ENCODE measurements around the gene OR10H1. TPM values are rescaled to one million over a fixed set of nuclear protein-coding genes. Genes with fewer than 3 reads are reported as not detected.

The OR10H1 gene
- total and polyA plus RNA-seq, 9 of the 15 experiments (the other 6 are each of a cell fraction or from before 2014, with no cell fraction given) = not detected

GRCh38 chr19:15788594-15789270, 26.7 kb downstream of the OR10H1 start:
- Histone ChIP-seq H3K4me2 (ENCODE audit: insufficient read depth, low read length) (no peak overlapping the region), H3K36me3 (ENCODE audit: control insufficient read depth, insufficient read depth, low read length) (no peaks in the 10 kb centered on the region), H3K9me1 (ENCODE audit: control insufficient read depth, insufficient read depth, low read length) (no peaks in the 10 kb centered on the region), H3K9me3 (replicated peaks; ENCODE audit: control insufficient read depth, insufficient read depth, low read depth, low read length) (no peaks in the 10 kb centered on the region), H3K27me3 (ENCODE audit: control insufficient read depth in 2 of 2, insufficient read depth in 2 of 2, low read length in 2 of 2) (peaks cover 0 to 22% of the 10 kb centered on the region in 2 experiments; a peak in 3 of 5 replicates), H2AFZ (ENCODE audit: low read depth, low read length) (no peak overlapping the region), H3K4me3 (no peak overlapping the region), H3K4me1 (replicated peaks in 1 of 2; ENCODE audit: control insufficient read depth in 2 of 2, insufficient read depth in 2 of 2, low read length in 2 of 2) (no peaks in the 10 kb centered on the region), H3K9ac (ENCODE audit: insufficient read depth in 1 of 2, low read depth in 2 of 2, low read length in 2 of 2) (no peak overlapping the region), H3K27ac (ENCODE audit: extremely low read depth, low read depth, low read length) (no peak overlapping the region), H3K79me2 (ENCODE audit: control insufficient read depth, insufficient read depth, low read length) (no peaks in the 10 kb centered on the region), H4K20me1 (replicated peaks; ENCODE audit: control insufficient read depth, insufficient read depth, low read length) (no peaks in the 10 kb centered on the region; the same call in 1 of the 2 replicates)
- in situ Hi-C loops (cut with MboI) (no loop called here), intact Hi-C loops (cut with micrococcal nuclease) (no loop called here)
- no TSS peak for BruUV-seq (replicated peaks)
- WGBS (ENCODE audit: insufficient coverage, low coverage, missing lambda C conversion rate) = 0% methylated on average over 4 of the region's 4 CpGs
- DNase-seq (ENCODE audit: extremely low read depth in 1 of 4, low spot score in 3 of 4) (no peak), FAIRE-seq (no peak), ATAC-seq (no peak)
- ChIA-PET POLR2A (no interaction called here), CTCF (ENCODE audit: low intra/inter-chr PET ratio) (no interaction called here)
- TF ChIP-seq NR3C1 (CRISPR knock-in tag; IDR thresholded peaks at IDR 0.05) (no peak), ZNF408 (CRISPR knock-in tag; IDR thresholded peaks at IDR 0.05; ENCODE audit: low read depth) (no peak), CBFA2T2 (conservative IDR thresholded peaks at IDR 0.05) (no peak), ZNF644 (tag; IDR thresholded peaks at IDR 0.05; ENCODE audit: low read depth) (no peak), GTF2F1 (IDR thresholded peaks at IDR 0.05; ENCODE audit: low read depth, low read length) (no peak), TOE1 (IDR thresholded peaks at IDR 0.05; ENCODE audit: borderline replicate concordance) (no peak), TOE1 (CRISPR knock-in tag; IDR thresholded peaks at IDR 0.05; ENCODE audit: borderline replicate concordance, low read depth) (no peak), STAT5B (CRISPR knock-in tag; IDR thresholded peaks at IDR 0.05) (no peak), MYNN (IDR thresholded peaks at IDR 0.05) (no peak), MYNN (CRISPR knock-in tag; IDR thresholded peaks at IDR 0.05) (no peak), NRF1 (conservative IDR thresholded peaks at IDR 0.05 in 1 of 2, IDR thresholded peaks at IDR 0.05 in 1 of 2) (no peak), ZNF695 (CRISPR knock-in tag; IDR thresholded peaks at IDR 0.05) (no peak)
- TF ChIP-seq, protein P1, sequence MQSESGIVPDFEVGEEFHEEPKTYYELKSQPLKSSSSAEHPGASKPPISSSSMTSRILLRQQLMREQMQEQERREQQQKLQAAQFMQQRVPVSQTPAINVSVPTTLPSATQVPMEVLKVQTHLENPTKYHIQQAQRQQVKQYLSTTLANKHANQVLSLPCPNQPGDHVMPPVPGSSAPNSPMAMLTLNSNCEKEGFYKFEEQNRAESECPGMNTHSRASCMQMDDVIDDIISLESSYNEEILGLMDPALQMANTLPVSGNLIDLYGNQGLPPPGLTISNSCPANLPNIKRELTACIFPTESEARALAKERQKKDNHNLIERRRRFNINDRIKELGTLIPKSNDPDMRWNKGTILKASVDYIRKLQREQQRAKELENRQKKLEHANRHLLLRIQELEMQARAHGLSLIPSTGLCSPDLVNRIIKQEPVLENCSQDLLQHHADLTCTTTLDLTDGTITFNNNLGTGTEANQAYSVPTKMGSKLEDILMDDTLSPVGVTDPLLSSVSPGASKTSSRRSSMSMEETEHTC (IDR thresholded peaks at IDR 0.05) = no peak
- TF ChIP-seq, protein P2, sequence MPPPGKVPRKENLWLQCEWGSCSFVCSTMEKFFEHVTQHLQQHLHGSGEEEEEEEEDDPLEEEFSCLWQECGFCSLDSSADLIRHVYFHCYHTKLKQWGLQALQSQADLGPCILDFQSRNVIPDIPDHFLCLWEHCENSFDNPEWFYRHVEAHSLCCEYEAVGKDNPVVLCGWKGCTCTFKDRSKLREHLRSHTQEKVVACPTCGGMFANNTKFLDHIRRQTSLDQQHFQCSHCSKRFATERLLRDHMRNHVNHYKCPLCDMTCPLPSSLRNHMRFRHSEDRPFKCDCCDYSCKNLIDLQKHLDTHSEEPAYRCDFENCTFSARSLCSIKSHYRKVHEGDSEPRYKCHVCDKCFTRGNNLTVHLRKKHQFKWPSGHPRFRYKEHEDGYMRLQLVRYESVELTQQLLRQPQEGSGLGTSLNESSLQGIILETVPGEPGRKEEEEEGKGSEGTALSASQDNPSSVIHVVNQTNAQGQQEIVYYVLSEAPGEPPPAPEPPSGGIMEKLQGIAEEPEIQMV (tag; conservative IDR thresholded peaks at IDR 0.05; ENCODE audit: low read depth) = no peak
- TF ChIP-seq, protein P3, sequence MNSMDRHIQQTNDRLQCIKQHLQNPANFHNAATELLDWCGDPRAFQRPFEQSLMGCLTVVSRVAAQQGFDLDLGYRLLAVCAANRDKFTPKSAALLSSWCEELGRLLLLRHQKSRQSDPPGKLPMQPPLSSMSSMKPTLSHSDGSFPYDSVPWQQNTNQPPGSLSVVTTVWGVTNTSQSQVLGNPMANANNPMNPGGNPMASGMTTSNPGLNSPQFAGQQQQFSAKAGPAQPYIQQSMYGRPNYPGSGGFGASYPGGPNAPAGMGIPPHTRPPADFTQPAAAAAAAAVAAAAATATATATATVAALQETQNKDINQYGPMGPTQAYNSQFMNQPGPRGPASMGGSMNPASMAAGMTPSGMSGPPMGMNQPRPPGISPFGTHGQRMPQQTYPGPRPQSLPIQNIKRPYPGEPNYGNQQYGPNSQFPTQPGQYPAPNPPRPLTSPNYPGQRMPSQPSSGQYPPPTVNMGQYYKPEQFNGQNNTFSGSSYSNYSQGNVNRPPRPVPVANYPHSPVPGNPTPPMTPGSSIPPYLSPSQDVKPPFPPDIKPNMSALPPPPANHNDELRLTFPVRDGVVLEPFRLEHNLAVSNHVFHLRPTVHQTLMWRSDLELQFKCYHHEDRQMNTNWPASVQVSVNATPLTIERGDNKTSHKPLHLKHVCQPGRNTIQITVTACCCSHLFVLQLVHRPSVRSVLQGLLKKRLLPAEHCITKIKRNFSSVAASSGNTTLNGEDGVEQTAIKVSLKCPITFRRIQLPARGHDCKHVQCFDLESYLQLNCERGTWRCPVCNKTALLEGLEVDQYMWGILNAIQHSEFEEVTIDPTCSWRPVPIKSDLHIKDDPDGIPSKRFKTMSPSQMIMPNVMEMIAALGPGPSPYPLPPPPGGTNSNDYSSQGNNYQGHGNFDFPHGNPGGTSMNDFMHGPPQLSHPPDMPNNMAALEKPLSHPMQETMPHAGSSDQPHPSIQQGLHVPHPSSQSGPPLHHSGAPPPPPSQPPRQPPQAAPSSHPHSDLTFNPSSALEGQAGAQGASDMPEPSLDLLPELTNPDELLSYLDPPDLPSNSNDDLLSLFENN (IDR thresholded peaks at IDR 0.05; ENCODE audit: low read depth in 2 of 2, low read length in 2 of 2) = no peak
